WI38 (cell line): ENCODE measurements around the gene CAMK1D.

ENCODE experiments used
- H3K4me3 ChIP-seq: 2 replicates; pipeline ENCODE4 v1.5.1; 2011; ENCODE audit warnings: low read depth, mild to moderate bottlenecking, control low read depth, low read length
- CTCF ChIP-seq: IDR thresholded peaks from 2 replicates; pipeline ENCODE4 v1.5.1; 2012; ENCODE audit warnings: low read depth, mild to moderate bottlenecking, control low read depth, low read length

Gene CAMK1D

GRCh38 chr10:12341526-12341925, 7.8 kb upstream of the CAMK1D start:
- no peak for TF ChIP-seq CTCF
- H3K4me3 ChIP-seq: no peak overlapping the region

- no peak overlapping the region for H3K4me3 ChIP-seq
- no peak for TF ChIP-seq CTCF
These were observed 4.8 kb upstream of the CAMK1D start for GRCh38 chr10:12344375-12345110.

- TF ChIP-seq CTCF: no peak
- no peak overlapping the region for H3K4me3 ChIP-seq
These were observed 2.6 kb upstream of the CAMK1D start for GRCh38 chr10:12346707-12347106.

- peak overlapping the region; percentile 40; the same call in 1 of the 2 replicates for H3K4me3 ChIP-seq
- no peak for TF ChIP-seq CTCF
These were observed 965 bp upstream of the CAMK1D start for GRCh38 chr10:12348294-12348869.

- peak overlapping the region; percentile 69 for H3K4me3 ChIP-seq
- no peak for TF ChIP-seq CTCF
These were observed 351 bp downstream of the CAMK1D start for GRCh38 chr10:12349629-12350166.

GRCh38 chr10:12350167-12350872, 973 bp downstream of the CAMK1D start:
- TF ChIP-seq CTCF: no peak
- H3K4me3 ChIP-seq: peak overlapping the region; percentile 69
